GM19035 (cell line): Measurements from ENCODE around the gene TBC1D14.
"Not testable (repeated sequence)": the region's sequence is repeated elsewhere in the genome, so short reads cannot be mapped to it uniquely, and the experiment has no call there.

Source experiments
- ATAC-seq: cut with Tn5 transposase; IDR thresholded peaks from one replicate; pipeline ENCODE4 v1.9.1; 2021; ENCODE audit not compliant: unreplicated experiment

The TBC1D14 gene

DNA sequence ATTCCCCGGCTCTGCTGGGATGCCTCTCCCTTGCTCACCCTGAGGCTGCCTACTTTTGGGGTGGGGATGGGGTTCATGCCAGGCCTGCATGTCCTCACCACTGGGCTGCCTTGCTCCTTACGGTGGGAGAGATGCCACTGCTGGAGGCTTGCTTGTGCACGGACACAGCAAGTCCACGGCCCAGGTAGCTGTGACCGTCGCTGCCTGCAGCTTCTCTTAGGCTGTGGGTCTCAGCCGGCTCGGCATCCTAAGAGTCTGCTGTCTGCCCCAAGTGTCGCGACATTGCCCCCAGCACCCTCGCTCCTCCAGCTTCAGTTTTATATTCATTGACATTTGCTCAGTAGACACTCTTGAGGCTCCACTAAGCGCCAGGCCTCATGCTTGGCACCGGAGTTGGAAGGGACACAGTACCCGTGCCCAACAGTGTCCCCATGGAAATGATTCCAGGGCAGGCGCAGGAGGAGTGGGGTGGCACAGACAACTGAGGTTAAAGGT, 58.3 kb downstream of the TBC1D14 start:
- ATAC-seq = no peak

GRCh38 chr4:6968496-6968895, 58.9 kb downstream of the TBC1D14 start:
- no peak for ATAC-seq

GRCh38 chr4:6969826-6970800, 60.5 kb downstream of the TBC1D14 start:
- no peak for ATAC-seq

DNA sequence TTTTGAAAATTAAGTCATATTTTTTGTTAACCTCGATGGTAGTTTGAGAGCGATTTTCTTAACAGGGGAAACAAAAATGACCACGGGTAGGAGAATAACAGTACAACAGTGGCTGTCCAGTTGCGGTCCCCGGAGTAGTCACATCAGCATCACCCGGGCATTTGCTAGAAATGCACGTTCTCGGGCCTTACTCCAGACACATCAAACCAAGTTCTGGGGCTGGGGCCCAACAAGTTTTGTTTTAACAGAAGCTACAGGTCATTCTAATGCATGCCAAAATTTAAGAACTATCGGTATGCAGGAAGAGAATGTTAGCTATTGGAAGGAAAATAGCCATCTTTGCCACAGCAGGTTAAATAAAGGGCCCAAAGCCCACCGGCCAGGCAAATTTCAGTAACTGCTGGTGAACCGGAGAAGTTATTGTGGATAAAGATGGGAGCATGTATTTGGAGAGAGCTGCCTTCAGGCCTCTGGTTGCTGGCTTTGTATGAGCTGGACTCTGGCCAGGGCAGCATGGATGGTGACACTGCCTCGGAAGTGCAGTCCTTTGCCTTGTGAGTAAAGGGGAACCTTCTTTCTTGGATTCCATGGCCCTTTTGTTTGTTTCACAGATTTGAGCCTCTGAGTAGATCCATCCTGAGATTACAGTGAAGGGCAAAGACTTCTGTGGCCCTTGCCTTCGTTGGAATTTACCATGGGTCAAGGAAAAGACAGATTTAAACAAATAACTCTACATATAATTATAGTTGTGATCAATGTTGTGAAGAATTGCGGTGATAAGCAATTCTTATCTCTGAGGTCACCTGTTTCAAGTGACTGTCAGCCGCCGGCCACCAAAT, 62.1 kb downstream of the TBC1D14 start:
- ATAC-seq = no peak

GRCh38 chr4:6972375-6972650, 62.7 kb downstream of the TBC1D14 start:
- no peak for ATAC-seq

DNA sequence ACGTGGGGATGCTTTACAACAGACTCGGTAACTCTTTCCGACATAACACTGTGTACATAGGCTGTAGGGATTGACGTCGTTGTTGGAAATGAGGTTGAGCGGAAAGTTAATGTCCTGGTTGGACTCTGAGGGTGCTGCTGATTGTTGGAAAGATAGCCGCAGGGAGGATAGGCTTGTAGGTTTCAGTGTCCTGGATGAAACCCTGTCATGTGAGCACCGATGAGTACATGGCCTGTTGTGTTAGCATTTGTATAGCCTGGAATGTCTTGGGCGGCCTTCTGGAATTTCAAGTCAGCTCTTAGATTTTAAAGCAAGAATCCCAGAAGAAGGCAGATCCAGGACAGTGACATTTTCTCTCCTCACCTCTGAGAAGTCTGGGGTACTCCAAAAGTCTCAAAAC, 63.3 kb downstream of the TBC1D14 start:
- no peak for ATAC-seq

DNA sequence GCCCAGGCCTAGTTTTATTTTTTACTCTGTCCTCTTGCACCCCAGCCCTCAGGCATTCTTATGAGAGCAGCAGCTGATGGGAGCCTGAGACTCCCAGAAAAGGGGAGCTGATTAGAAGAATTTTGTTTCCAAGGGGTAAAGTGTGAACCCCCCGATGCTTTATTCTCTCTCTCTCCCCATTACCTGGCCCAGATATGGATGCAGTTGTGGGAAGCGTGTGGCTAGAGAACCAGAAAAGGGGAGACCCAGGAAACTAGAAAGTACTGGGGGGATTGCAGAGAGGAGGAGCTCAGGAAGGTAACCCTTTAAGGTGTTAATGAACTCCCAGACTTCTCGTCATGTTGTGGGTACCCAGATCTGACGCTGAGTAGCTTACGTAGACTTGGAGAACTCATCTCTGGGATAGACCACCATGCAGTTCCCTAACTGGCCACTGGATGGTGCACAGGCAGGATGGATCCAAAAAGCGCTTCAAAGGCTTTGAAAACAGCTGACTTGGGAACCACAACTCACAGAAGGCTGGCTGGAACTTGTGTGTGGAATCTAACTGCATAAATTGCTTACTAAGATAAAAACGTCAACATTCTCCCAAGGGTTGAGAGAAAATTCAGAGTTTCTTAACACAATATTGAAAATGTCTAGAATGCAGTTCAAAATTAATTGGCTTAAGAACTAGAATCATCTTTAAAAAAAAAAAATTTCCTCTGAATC, 64.7 kb downstream of the TBC1D14 start:
- ATAC-seq = no peak

GRCh38 chr4:6977846-6978245, 68.2 kb downstream of the TBC1D14 start:
- ATAC-seq = not testable (repeated sequence)

- no peak for ATAC-seq
Measured at GRCh38 chr4:6983544-6984142, 74.0 kb downstream of the TBC1D14 start.

GRCh38 chr4:6984612-6985425, 75.2 kb downstream of the TBC1D14 start:
- ATAC-seq = no peak

- peak; percentile 23 for ATAC-seq
Measured at GRCh38 chr4:6986072-6986780, 76.6 kb downstream of the TBC1D14 start.

DNA sequence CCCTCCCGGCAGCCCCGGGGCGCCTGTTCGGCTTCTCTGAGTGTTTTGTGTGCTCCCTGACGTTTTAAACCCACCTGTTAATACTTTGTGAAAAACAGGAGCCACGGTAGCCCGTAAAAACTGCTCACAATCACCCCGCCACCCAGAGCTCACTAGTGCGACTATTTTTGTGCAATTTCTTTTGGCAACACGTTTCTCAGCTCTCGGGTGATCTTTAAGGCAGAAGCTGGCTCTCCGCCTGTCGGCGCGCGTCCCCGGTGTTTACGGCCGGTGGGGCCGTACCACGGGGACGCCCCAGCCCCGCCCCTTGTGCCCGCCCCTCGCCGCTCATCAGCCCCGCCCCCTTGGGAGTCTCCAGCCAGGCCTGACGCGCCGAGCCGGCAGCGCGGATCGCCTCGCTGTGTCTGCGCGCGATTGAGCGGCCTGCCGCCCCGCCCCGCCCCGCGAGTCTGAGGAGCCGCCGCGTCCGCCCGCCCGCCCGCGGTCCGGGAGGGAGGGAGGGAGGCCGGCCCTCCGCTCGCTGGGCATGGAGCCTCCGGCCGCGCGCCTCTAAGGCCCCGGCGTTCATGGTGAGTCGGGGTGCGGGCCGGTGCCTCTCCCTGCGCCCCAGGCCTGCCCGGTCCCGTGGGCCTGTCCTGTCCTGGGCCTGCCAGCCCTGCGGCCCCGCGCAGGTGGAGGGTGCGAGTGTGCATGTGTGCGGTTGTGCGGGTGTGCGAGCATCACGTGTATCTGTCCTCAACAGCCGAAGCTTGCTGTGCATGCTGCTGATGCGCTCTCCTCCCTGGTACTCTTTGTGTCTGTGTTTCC, 77.4 kb downstream of the TBC1D14 start:
- ATAC-seq = peak; percentile 76

DNA sequence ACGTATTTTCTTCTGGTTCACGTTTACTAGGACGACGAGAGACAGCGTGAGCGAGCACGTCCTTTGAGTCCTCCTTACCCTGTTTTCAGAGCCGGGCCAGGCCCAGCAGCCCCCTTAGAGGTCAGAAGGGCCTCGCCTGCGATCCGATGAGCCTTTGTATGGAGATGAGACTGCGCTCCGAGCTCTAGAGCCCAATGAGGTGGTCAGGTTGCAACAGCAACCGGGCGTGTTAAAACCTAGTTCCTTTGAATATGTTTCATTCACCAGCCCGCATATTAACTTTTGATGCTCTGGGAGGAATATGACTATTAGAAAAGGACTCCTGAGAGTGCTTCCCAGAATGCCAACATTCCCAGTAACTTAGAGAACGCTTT, 77.9 kb downstream of the TBC1D14 start:
- peak; percentile 11 for ATAC-seq

DNA sequence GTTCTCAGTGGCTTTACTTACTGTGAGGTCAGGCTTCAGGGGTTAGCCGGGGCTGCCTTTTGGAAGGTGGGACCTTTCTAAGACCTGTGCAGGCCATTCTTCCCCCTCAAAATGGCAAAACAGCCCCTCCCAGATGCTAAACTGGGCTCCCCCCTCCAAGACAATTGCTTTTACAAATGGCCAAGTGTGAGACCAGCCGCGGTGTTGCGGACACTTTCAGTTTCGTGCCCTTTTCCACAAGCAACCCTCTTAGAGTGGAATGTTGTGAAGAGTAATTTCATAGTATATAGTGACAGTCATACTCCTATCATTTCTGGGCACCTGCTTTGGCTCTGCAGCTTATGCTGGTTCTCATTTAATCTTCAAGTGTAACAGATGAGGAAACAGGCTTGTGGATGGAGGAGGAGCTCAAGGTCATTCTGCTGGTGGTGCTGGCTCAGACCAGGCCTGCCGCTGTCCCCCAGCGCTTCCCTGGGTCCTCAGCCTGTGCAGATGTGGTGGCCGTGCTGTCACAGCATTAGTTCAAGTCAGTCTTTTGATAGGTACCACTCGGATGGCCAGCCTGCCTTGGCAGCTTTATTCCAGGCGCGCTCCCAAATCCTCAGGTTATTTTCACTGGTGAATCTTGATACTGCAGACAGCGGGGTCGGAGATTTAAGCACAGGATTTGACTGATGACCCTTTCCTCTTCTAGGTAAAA, 78.5 kb downstream of the TBC1D14 start:
- ATAC-seq = no peak

GRCh38 chr4:6989331-6989923, 79.8 kb downstream of the TBC1D14 start:
- ATAC-seq = no peak

GRCh38 chr4:6990661-6991060, 81.0 kb downstream of the TBC1D14 start:
- ATAC-seq = no peak

GRCh38 chr4:6991249-6991648, 81.6 kb downstream of the TBC1D14 start:
- no peak for ATAC-seq
